ENCODE measurements around the gene NMUR1. TPM values are rescaled to one million over a fixed set of nuclear protein-coding genes. Genes with fewer than 3 reads are reported as not detected.

Gene NMUR1, protein sequence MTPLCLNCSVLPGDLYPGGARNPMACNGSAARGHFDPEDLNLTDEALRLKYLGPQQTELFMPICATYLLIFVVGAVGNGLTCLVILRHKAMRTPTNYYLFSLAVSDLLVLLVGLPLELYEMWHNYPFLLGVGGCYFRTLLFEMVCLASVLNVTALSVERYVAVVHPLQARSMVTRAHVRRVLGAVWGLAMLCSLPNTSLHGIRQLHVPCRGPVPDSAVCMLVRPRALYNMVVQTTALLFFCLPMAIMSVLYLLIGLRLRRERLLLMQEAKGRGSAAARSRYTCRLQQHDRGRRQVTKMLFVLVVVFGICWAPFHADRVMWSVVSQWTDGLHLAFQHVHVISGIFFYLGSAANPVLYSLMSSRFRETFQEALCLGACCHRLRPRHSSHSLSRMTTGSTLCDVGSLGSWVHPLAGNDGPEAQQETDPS
- not detected in 2 replicates for polyA plus RNA-seq

DNA sequence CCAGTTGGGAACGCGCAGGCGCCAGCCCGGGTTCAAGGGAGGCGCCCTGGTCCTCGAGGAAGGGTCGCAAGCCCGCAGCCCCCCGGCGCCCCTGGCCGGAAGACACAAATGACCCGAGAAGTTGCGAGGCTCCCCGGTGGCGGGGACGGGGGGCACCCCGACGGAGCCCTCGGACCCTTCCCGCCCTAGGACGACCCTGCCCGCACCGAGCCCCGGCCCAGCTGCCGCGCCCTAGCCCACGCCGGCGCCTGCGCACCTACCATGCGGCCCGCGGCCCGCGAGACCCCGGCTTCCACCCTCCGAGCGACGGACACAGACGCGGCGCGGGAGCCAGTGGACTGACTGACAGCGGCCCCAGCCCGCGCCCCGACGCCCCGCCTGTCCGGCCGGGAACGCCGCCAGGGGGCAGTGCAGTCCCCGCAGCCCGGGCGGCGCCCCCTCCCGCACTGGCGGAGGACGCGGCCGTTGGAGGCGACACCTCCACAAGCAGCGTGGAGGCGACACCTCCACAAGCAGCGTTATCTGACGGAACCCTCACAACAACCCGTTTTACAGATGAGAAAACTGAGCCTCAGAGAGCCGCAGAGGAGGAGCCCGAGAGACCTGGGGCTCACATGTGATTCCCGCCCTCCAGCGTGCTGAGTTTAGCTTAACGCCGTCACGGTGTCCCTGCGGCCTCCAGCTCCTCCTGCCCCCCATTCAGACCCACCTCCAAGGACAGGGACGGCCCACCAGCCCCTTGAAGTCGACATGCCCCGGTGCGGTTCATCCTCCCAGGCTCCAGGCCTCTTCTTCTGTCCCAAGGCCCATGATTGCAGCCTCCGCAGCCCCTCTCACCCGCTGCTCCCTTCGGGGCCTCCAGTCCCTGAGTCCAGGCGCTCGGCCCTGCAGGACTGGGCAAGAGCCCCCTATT is at the start of gene NMUR1:
NMUR1 (minus strand) TSS at position 347 of the 913 bp plus-strand sequence; CDS start at position 263, 84 bp downstream.

Other genes starting within 250 kb of the NMUR1 start
- gene B3GNT7, start 134.7 kb downstream of the NMUR1 start, polyA plus RNA-seq: not detected in 2 replicates
- 261 and 277 TPM in 2 replicates for gene NCL, start 66.0 kb downstream of the NMUR1 start, polyA plus RNA-seq
- not detected in 2 replicates for gene TEX44, start 62.4 kb upstream of the NMUR1 start, polyA plus RNA-seq
- gene PTMA, start 178.1 kb upstream of the NMUR1 start, polyA plus RNA-seq: 236 and 278 TPM in 2 replicates

Measured in Purkinje cell (primary cell).